GM19438 (cell line): ENCODE results near the gene AGO1.

ENCODE experiments used
- ATAC-seq: cut with Tn5 transposase; IDR thresholded peaks from one replicate; pipeline ENCODE4 v1.9.1; 2021; ENCODE audit warnings: low read depth; ENCODE audit not compliant: unreplicated experiment

Gene AGO1

GRCh38 chr1:35902671-35903070, 19.7 kb downstream of the AGO1 start:
- no peak for ATAC-seq

DNA sequence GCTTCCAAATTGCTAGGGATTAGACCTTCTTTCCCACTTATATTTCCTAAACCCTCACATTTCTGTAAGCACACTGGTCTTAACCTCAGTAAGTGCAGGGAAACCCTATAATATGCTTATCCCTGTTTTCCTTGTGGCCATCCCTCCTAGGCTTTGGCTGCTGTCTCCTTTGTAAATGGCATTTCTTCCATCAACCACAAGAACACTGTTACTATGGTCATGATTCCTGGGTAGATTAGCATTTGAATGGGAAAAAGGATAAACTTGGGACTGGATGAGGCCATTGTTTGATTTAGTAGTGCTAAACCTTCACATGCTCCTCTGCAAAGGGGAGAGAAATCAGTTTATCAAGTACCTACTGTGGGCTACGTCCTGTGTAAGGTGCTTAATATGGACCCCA, 31.7 kb downstream of the AGO1 start:
- ATAC-seq: no peak

DNA sequence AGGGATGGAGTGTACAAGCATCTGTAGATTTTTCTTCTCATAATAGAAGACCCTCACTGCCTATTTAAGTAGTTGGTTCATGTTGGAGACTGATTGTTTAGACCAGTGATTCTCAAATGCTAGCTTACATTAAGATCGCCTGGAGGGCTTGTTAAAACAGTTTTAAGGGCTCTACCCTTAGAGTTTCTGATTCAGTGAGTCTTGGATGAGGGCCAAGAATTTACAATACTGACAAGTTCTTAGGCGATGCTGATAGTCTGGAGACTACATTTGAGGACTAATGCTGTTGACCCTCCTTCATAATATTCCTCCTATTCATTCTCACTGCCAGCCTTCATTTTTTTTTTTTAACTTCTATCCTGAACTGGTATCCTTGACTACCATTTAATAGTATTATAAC, 32.7 kb downstream of the AGO1 start:
- no peak for ATAC-seq

- no peak for ATAC-seq
Observed at GRCh38 chr1:35923791-35924221, 40.8 kb downstream of the AGO1 start.

GRCh38 chr1:35924838-35925237, 41.8 kb downstream of the AGO1 start:
- ATAC-seq: no peak

GRCh38 chr1:35925741-35926140, 42.7 kb downstream of the AGO1 start:
- ATAC-seq: no peak

- ATAC-seq: no peak
Observed at GRCh38 chr1:35927472-35927871, 44.5 kb downstream of the AGO1 start.

DNA sequence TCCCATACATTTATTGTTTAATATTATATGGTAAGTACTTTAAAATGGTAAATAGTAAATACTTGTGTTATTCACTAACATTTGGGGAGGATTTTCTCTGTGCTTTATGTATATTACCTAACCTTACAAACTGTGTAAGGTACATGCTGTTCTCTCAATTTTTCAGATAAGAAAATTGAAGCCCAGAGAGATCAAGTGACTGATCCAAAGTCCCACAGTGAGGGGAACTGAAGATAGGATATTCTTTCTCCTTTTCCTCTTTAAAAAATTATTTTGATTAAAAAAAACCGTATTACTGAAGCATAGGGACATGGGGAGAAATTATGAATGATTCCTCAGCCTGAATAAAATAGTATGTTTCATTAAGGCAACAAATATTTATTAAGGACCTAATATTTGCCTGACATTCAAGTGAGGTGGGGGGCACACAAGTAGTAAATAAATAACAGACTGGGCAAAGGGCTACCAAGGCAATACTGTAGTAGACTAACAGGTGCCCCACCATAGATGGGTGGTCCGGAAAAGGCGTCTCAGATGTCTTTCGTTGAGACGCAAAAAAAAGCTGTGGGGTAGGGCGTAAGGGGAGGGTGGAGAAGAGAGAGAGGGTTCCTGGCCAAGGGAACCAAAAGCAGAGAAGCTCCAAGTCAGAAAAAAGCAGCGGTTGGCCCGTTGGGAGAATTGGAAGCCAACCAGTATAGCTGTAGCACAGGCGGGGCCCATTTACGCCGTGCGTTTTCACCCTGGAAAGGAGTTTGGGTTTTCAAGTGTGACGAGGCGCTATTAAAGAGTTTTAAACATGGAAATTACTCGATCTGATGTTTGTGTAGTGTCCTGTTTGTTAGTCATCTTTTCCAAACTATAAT, 47.0 kb downstream of the AGO1 start:
- no peak for ATAC-seq

GRCh38 chr1:35930593-35931445, 47.8 kb downstream of the AGO1 start, which contains the start of gene AGO3:
Gene AGO3 (plus strand): TSS chr1:35931105. CDS start chr1:35931427, 322 bp downstream.
- ATAC-seq: peak; percentile 85

- peak; percentile 25 for ATAC-seq
Observed at GRCh38 chr1:35931446-35932157, 48.6 kb downstream of the AGO1 start.

GRCh38 chr1:35932158-35932636, 49.2 kb downstream of the AGO1 start:
- no peak for ATAC-seq

DNA sequence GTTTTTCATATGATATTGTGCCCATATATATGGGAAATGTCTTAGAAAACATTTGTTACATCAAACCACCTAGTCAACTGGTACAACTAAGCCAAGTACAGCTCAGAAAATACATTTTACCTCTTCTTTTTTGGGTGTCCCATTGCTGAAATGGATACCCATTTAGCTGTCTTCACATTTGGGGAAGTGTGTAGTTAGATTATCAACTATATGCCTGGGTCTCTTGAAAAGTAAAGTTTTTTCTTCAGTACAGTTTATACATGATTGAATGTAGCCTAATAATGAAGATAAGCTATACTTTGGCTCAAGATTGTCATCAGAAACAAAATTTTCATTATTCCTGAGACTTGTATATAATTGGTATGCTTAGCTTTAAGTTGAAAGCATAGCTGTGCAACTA, 49.9 kb downstream of the AGO1 start:
- ATAC-seq: no peak

- no peak for ATAC-seq
Observed at GRCh38 chr1:35935442-35936388, 52.7 kb downstream of the AGO1 start.

GRCh38 chr1:35936838-35937237, 53.8 kb downstream of the AGO1 start:
- ATAC-seq: no peak

GRCh38 chr1:35939484-35939883, 56.5 kb downstream of the AGO1 start:
- no peak for ATAC-seq

DNA sequence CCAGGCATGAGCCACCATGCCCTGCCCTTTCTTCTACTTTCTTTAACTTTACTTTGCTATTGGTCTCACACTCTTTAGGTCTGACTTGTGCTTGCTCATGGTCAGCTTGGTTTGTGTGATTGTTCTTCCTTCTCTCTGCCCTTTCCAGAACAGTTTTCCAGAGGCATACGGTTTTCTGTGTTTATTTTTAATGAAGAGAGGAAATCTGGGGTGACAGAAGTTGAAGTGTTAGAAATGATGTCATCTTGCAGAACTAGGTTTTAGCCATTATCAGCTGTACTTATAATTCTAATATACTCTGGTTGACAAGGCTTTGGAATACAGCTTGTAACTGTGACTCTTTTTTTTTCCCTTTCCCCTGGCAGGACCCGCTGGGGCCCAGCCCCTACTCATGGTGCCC, 62.3 kb downstream of the AGO1 start:
- ATAC-seq: no peak

DNA sequence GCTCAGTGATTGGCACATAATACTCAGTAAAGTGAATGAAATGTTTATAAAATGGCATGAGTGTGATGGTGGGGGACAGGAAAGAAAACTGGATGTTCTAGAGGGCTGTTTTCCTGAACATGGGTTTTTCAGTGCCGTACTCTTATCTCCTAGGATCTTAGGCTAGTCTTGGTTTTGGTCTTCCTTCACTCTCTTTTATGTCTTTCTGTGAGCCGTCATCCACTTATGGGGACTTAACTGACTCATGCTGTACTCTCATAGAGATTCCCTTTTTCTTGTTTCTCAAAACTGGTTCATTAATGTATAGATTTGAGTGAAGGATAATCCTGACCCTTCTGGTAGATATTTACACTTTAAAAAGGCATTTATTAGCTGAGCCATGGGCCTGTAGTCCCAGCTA, 64.5 kb downstream of the AGO1 start:
- no peak for ATAC-seq

- no peak for ATAC-seq
Observed at GRCh38 chr1:35958558-35958957, 75.5 kb downstream of the AGO1 start.

GRCh38 chr1:35959304-35959703, 76.3 kb downstream of the AGO1 start:
- ATAC-seq: no peak

- no peak for ATAC-seq
Observed at GRCh38 chr1:35962952-35963351, 79.9 kb downstream of the AGO1 start.
